ENCODE data around the gene TNS1. TPM values are rescaled to one million over a fixed set of nuclear protein-coding genes. Genes with fewer than 3 reads are reported as not detected.
"Not testable (repeated sequence)": the region's sequence is repeated elsewhere in the genome, so short reads cannot be mapped to it uniquely, and the experiment has no call there.

Gene TNS1
- total RNA-seq (2012; rRNA removed): 44.9 and 97.0 TPM in 2 replicates

- H3K9ac ChIP-seq (ENCODE audit: low read depth, low read length): peak within 1 kb of the TSS; percentile 33
- H3K27me3 ChIP-seq (ENCODE audit: control insufficient read depth, insufficient read depth, low read length): no peaks in the 10 kb centered on the region
- no peaks in the 10 kb centered on the region for H3K36me3 ChIP-seq (ENCODE audit: insufficient read depth, low read length)
- H3K9me3 ChIP-seq (replicated peaks; ENCODE audit: low read length): no peaks in the 10 kb centered on the region
- H3K4me2 ChIP-seq (ENCODE audit: low read length): peak within 1 kb of the TSS; percentile 63
- H3K4me1 ChIP-seq (ENCODE audit: control insufficient read depth, insufficient read depth, low read length): peaks cover 67% of the 10 kb centered on the region
- H3K4me3 ChIP-seq (ENCODE audit: low read length): peak within 1 kb of the TSS; percentile 24
Observed at GRCh38 chr2:218002845-218003180, at the start of gene TNS1. Gene TNS1 (minus strand): TSS chr2:218002995. CDS start chr2:218002872, 123 bp downstream.

GRCh38 chr2:218051903-218052302 lies 49.1 kb upstream of the TNS1 start:
- H3K4me1 ChIP-seq (ENCODE audit: control insufficient read depth, insufficient read depth, low read length): no peaks in the 10 kb centered on the region
- no peaks in the 10 kb centered on the region for H3K36me3 ChIP-seq (ENCODE audit: insufficient read depth, low read length)
- peaks cover 49% of the 10 kb centered on the region for H3K27me3 ChIP-seq (ENCODE audit: control insufficient read depth, insufficient read depth, low read length)
- H3K4me3 ChIP-seq (ENCODE audit: low read length): no peak overlapping the region
- no peak overlapping the region for H3K9ac ChIP-seq (ENCODE audit: low read depth, low read length)
- no peak overlapping the region for H3K4me2 ChIP-seq (ENCODE audit: low read length)
- no peaks in the 10 kb centered on the region for H3K9me3 ChIP-seq (replicated peaks; ENCODE audit: low read length)

GRCh38 chr2:218047536-218048225 lies 44.9 kb upstream of the TNS1 start:
- no peak overlapping the region for H3K4me3 ChIP-seq (ENCODE audit: low read length)
- no peak overlapping the region for H3K9ac ChIP-seq (ENCODE audit: low read depth, low read length)
- H3K4me2 ChIP-seq (ENCODE audit: low read length): no peak overlapping the region
- H3K27me3 ChIP-seq (ENCODE audit: control insufficient read depth, insufficient read depth, low read length): peaks cover 40% of the 10 kb centered on the region
- H3K4me1 ChIP-seq (ENCODE audit: control insufficient read depth, insufficient read depth, low read length): no peaks in the 10 kb centered on the region
- H3K9me3 ChIP-seq (replicated peaks; ENCODE audit: low read length): no peaks in the 10 kb centered on the region
- no peaks in the 10 kb centered on the region for H3K36me3 ChIP-seq (ENCODE audit: insufficient read depth, low read length)

- H3K4me2 ChIP-seq (ENCODE audit: low read length): no peak overlapping the region
- H3K36me3 ChIP-seq (ENCODE audit: insufficient read depth, low read length): no peaks in the 10 kb centered on the region
- no peaks in the 10 kb centered on the region for H3K9me3 ChIP-seq (replicated peaks; ENCODE audit: low read length)
- no peak overlapping the region for H3K9ac ChIP-seq (ENCODE audit: low read depth, low read length)
- peaks cover 48% of the 10 kb centered on the region for H3K27me3 ChIP-seq (ENCODE audit: control insufficient read depth, insufficient read depth, low read length)
- H3K4me3 ChIP-seq (ENCODE audit: low read length): no peak overlapping the region
- H3K4me1 ChIP-seq (ENCODE audit: control insufficient read depth, insufficient read depth, low read length): no peaks in the 10 kb centered on the region
Observed at GRCh38 chr2:218046238-218046637, 43.4 kb upstream of the TNS1 start.

- H3K27me3 ChIP-seq (ENCODE audit: control insufficient read depth, insufficient read depth, low read length): peaks cover 55% of the 10 kb centered on the region
- H3K4me3 ChIP-seq (ENCODE audit: low read length); H3K9ac ChIP-seq (ENCODE audit: low read depth, low read length); H3K4me1 ChIP-seq (ENCODE audit: control insufficient read depth, insufficient read depth, low read length); H3K4me2 ChIP-seq (ENCODE audit: low read length); H3K9me3 ChIP-seq (replicated peaks; ENCODE audit: low read length); H3K36me3 ChIP-seq (ENCODE audit: insufficient read depth, low read length): not testable (repeated sequence)
Observed at GRCh38 chr2:218044599-218044998, 41.8 kb upstream of the TNS1 start.

- peaks cover 58% of the 10 kb centered on the region for H3K27me3 ChIP-seq (ENCODE audit: control insufficient read depth, insufficient read depth, low read length)
- H3K36me3 ChIP-seq (ENCODE audit: insufficient read depth, low read length): no peaks in the 10 kb centered on the region
- no peak overlapping the region for H3K4me2 ChIP-seq (ENCODE audit: low read length)
- H3K4me3 ChIP-seq (ENCODE audit: low read length): no peak overlapping the region
- no peak overlapping the region for H3K9ac ChIP-seq (ENCODE audit: low read depth, low read length)
- H3K4me1 ChIP-seq (ENCODE audit: control insufficient read depth, insufficient read depth, low read length): no peaks in the 10 kb centered on the region
- no peaks in the 10 kb centered on the region for H3K9me3 ChIP-seq (replicated peaks; ENCODE audit: low read length)
Observed at GRCh38 chr2:218043701-218044109, 40.9 kb upstream of the TNS1 start.

GRCh38 chr2:218043100-218043499 lies 40.3 kb upstream of the TNS1 start:
- H3K4me2 ChIP-seq (ENCODE audit: low read length): no peak overlapping the region
- no peaks in the 10 kb centered on the region for H3K4me1 ChIP-seq (ENCODE audit: control insufficient read depth, insufficient read depth, low read length)
- H3K9me3 ChIP-seq (replicated peaks; ENCODE audit: low read length): no peaks in the 10 kb centered on the region
- no peaks in the 10 kb centered on the region for H3K36me3 ChIP-seq (ENCODE audit: insufficient read depth, low read length)
- H3K27me3 ChIP-seq (ENCODE audit: control insufficient read depth, insufficient read depth, low read length): peaks cover 58% of the 10 kb centered on the region
- H3K9ac ChIP-seq (ENCODE audit: low read depth, low read length): no peak overlapping the region
- H3K4me3 ChIP-seq (ENCODE audit: low read length): no peak overlapping the region

GRCh38 chr2:218041302-218042168 lies 38.7 kb upstream of the TNS1 start:
- no peaks in the 10 kb centered on the region for H3K36me3 ChIP-seq (ENCODE audit: insufficient read depth, low read length)
- no peaks in the 10 kb centered on the region for H3K9me3 ChIP-seq (replicated peaks; ENCODE audit: low read length)
- no peak overlapping the region for H3K4me3 ChIP-seq (ENCODE audit: low read length)
- no peak overlapping the region for H3K9ac ChIP-seq (ENCODE audit: low read depth, low read length)
- H3K27me3 ChIP-seq (ENCODE audit: control insufficient read depth, insufficient read depth, low read length): peaks cover 58% of the 10 kb centered on the region
- H3K4me2 ChIP-seq (ENCODE audit: low read length): no peak overlapping the region
- no peaks in the 10 kb centered on the region for H3K4me1 ChIP-seq (ENCODE audit: control insufficient read depth, insufficient read depth, low read length)

- no peak overlapping the region for H3K9ac ChIP-seq (ENCODE audit: low read depth, low read length)
- peaks cover 65% of the 10 kb centered on the region for H3K27me3 ChIP-seq (ENCODE audit: control insufficient read depth, insufficient read depth, low read length)
- H3K4me1 ChIP-seq (ENCODE audit: control insufficient read depth, insufficient read depth, low read length): no peaks in the 10 kb centered on the region
- H3K4me2 ChIP-seq (ENCODE audit: low read length): no peak overlapping the region
- H3K4me3 ChIP-seq (ENCODE audit: low read length): no peak overlapping the region
- no peaks in the 10 kb centered on the region for H3K9me3 ChIP-seq (replicated peaks; ENCODE audit: low read length)
- no peaks in the 10 kb centered on the region for H3K36me3 ChIP-seq (ENCODE audit: insufficient read depth, low read length)
Observed at GRCh38 chr2:218040883-218041282, 38.1 kb upstream of the TNS1 start.

- H3K4me1 ChIP-seq (ENCODE audit: control insufficient read depth, insufficient read depth, low read length): no peaks in the 10 kb centered on the region
- no peaks in the 10 kb centered on the region for H3K9me3 ChIP-seq (replicated peaks; ENCODE audit: low read length)
- H3K4me2 ChIP-seq (ENCODE audit: low read length): no peak overlapping the region
- H3K9ac ChIP-seq (ENCODE audit: low read depth, low read length): no peak overlapping the region
- H3K4me3 ChIP-seq (ENCODE audit: low read length): no peak overlapping the region
- no peaks in the 10 kb centered on the region for H3K36me3 ChIP-seq (ENCODE audit: insufficient read depth, low read length)
- peaks cover 67% of the 10 kb centered on the region for H3K27me3 ChIP-seq (ENCODE audit: control insufficient read depth, insufficient read depth, low read length)
Observed at GRCh38 chr2:218039171-218039570, 36.4 kb upstream of the TNS1 start.

- no peak overlapping the region for H3K9ac ChIP-seq (ENCODE audit: low read depth, low read length)
- no peaks in the 10 kb centered on the region for H3K4me1 ChIP-seq (ENCODE audit: control insufficient read depth, insufficient read depth, low read length)
- H3K4me2 ChIP-seq (ENCODE audit: low read length): no peak overlapping the region
- H3K36me3 ChIP-seq (ENCODE audit: insufficient read depth, low read length): no peaks in the 10 kb centered on the region
- peaks cover 56% of the 10 kb centered on the region for H3K27me3 ChIP-seq (ENCODE audit: control insufficient read depth, insufficient read depth, low read length)
- H3K4me3 ChIP-seq (ENCODE audit: low read length): no peak overlapping the region
- no peaks in the 10 kb centered on the region for H3K9me3 ChIP-seq (replicated peaks; ENCODE audit: low read length)
Observed at GRCh38 chr2:218036371-218036770, 33.6 kb upstream of the TNS1 start.
